NCI-H1417 (cell line): ENCODE data around the gene PGS1.
"Not testable (repeated sequence)": the region's sequence is repeated elsewhere in the genome, so short reads cannot be mapped to it uniquely, and the experiment has no call there.

Source experiments
- DNase-seq, 3 experiments: peaks; one replicate each; lab custom pipeline; 2025; lab: John Stamatoyannopoulos, UW

The PGS1 gene, protein sequence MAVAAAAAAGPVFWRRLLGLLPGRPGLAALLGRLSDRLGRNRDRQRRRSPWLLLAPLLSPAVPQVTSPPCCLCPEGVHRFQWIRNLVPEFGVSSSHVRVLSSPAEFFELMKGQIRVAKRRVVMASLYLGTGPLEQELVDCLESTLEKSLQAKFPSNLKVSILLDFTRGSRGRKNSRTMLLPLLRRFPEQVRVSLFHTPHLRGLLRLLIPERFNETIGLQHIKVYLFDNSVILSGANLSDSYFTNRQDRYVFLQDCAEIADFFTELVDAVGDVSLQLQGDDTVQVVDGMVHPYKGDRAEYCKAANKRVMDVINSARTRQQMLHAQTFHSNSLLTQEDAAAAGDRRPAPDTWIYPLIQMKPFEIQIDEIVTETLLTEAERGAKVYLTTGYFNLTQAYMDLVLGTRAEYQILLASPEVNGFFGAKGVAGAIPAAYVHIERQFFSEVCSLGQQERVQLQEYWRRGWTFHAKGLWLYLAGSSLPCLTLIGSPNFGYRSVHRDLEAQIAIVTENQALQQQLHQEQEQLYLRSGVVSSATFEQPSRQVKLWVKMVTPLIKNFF

DNA sequence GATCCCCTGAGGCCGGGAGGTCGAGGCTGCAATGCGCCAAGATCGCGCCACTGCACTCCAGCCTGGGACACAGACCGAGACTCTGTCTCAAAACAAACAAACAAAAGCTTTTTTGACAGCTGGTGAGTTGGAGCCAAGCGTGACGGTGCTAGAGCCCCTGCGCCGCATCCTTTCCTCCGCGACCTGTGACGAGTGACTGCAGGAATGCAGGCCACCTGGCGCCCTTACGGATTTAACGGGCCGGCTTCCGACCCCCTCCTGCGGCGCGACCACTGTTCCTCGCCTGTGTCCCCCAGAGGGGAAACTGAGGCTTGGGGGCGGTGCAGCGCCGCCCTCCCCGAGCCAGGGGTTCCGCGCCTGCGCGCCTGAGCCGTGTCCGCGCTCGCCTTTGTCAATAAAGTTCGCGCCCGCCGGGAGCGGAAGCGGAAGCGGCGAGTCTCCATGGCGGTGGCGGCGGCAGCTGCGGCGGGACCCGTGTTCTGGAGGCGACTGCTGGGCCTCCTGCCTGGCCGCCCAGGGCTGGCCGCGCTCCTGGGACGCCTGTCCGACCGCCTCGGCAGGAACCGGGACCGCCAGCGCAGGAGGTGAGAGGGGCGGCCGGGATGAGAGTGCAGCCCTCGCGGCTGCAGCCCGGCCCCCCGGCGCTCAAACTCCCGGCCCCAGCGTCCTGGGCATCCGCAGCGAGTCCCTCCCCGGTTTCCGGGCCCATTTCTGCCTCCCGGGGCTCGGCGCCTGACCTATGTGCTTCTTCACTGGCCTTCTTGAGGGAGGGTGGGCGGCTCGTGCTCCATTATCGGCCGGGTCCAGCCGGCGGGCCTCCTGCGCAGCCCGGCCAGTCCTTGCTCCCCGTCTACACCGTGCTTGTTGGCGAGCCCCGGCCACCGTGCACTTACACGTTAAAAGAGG, at the start of gene PGS1:
TSS of gene PGS1 (plus strand) at position 425 of the 906 bp plus-strand sequence. CDS start at position 442, 17 bp downstream.
- DNase-seq: peak; percentile 77 to 81 (median 78)

DNA sequence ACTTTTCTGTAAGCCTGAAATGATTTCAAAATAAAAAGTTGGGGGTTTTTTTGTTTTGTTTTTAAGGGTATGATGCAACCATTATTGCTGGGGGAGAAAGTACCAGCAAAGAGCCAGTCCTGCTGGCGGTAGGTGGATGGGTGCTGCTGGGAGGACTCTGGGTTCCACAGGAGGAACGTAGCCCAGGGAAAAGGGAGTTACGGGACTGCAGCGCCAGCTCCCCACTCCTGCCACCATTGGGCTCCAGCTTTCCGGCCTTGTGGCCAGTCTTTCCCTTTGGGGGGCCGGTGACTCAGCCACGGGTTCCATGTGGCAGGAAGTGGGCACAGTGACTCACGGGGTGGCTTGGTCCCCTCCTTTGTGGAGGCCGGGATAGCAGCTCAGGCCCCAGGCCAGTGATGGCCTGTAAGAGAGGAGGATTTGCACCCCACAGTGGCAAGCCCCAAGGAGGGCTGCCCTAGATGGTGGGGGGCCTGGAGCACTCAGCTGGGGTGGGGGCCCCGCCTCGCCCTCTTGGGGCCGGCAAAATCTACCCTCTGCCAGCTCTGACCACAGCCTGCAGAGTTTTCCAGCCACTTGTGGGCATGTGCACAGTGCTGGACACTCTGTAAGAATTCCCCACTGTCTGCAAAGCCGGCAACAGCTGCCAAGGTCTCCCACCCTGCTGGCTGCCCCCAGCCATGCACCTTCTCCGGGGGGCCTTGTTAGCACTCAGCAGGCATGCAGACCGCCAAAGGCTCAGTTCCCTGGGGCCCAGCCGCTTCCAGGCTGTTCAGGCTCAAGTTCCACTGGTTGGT, 49.0 kb upstream of the PGS1 start:
- no peak for DNase-seq

DNA sequence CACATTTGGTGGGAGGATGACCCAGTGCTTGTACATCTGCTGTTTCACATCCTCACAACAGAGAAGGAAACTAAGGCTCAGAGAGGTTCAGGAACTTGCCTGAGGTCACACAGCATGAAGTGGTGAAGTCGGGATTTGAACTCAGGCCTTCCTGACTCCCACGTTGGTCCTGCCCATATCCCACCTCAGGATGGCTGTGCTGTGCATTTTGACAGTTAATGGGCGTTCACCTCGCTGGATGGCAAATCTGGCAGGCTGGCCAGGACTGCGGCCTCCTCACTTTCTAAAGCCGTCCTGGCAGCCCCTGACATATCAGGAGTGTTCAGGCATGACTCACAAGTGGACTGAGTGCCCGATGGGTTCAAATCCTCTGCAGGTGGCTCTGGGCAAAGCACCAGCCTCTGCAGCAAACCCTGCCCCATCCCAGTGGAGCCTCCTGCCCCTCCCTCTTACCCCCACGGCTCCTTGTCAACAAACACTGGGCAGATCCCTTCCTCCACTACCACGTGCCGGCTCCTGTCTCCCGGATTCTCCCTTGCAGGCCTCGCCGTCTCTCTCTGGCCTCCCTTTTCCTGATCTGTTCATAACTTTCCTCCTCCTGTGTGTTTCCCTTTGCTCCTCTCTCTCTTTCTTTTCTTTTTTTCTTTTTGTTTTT, 47.8 kb upstream of the PGS1 start:
- DNase-seq: no peak

DNA sequence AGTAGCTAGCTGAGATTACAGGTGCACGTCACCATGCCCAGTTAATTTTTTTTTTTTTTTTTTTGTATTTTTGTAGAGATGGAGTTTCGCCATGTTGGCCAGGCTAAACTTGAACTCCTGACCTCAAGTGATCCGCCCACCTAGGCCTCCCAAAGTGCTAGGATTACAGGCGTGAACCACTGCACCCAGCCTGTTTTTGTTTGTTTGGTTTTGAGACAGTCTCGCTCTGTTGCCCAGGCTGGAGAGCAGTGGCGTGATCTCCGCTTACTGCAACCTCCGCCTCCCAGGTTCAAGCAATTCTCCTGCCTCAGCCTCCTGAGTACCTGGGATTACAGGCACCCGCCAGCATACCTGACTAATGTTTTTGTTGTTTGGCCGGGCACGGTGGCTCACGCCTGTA, 47.1 kb upstream of the PGS1 start:
- DNase-seq: not testable (repeated sequence)

DNA sequence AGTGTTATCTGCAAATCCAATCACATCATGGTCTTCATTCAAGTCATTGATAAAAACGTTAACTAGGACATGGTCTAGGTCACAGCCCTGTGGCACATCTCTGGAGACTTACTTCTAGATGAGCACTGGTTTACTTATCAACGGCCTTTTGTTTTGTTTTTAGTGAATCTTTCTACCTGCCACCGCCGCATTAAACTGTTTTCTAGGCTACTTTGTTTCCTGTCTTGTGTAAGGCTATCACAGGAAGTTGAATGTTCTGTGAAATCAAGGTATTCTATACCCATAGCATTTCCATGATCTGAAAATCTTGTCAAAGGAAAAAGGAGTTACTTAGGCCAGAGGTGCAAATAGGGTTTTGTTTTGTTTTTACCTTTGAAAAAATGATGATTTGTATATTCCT, 45.5 kb upstream of the PGS1 start:
- no peak for DNase-seq

DNA sequence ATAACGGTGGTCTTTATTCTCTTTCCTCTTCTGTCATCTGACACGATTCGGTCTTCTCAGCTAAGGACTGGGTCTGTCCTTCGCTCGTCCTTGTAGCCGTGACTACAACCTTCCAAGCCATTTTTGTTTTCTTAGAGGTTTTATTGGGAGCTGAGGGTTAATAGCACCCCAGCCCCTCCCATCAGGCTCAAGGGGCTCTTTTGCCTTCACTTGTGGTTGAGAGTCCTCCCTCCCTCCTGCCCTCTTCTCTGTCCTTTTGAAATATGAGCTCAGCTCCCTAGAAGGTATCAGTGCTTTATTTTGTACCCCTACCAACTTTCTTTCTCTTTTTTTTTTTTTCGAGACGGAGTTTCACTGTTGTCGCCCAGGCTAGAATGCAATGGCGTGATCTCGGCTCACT, 43.2 kb upstream of the PGS1 start:
- peak in 1 of 3 experiments; percentile 67 for DNase-seq

DNA sequence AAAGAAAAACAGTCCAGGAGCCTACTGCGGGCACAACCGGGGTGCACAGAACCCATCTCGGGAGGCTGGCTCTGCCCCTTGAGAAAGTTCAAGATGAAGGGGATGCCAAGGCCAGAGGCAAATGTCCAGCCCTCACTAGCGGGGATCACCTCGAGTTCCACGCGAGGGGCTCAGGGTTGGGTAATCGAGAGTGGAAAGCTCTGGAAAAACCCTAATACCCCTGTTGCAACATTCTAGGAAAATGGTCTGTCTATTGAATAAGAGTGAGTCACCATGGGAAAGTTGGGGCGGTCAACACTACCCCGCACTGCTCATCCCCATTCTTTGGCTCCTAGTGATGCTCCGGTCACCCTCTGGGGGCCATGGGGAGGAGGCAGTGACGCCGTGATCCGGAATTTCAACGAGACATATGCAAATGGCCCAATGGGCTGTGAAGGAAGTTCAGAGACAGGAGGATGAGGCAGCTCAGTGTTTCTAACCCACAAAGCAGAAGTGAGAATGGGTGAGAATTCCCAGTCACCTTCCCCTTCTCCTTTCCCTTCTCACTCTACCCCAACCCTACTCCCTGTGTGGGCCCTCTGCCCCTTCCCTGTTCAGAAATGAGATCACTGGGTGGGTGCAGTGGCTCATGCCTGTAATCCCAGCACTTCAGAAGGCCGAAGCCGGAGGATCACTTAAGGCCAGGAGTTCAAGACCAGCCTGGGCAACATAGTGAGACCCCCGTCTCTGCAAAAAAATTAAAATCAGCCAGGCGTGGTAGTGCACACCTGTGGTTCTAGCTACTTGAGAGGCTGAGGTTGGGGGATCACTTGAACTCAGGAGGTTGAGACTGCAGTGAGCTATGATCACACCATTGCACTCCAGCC, 41.0 kb upstream of the PGS1 start:
- DNase-seq: no peak

DNA sequence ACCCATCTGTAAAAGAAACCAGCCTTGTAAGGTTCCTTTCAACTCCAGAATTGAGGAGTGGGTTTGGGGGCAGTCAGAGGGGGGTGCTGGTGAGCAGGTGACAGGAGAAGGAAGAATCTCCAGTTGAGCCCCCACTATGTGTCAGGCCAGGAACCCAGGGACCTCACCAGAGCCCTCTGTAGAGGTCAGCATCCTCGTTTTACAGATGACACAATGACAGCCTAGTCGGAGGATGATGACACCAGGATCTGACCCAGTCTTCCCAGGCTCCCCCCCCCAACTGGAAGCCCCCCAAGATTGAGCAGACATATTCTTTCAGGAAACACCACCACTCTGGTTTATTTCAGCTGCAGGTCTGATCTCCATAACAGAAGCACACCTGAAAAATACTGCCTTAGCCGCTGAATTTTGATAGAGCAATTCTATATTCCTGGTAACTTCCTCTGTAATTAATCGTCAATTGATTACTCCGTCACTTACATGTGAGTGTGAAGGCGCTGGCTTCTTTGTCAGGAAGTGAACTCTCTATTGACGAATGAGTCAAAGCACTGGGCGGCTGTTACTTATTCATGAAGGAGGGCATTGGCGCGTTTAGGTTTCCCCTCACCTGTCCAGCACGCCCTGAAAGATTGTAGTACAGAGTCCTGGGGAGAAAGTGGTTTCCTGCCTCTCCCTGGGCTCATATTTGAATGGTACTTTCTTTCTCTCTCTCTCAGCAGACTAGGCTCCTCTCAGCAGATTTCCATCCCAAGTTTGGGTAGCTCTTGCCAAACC, 39.8 kb upstream of the PGS1 start:
- DNase-seq: peak in 1 of 3 experiments; percentile 37

DNA sequence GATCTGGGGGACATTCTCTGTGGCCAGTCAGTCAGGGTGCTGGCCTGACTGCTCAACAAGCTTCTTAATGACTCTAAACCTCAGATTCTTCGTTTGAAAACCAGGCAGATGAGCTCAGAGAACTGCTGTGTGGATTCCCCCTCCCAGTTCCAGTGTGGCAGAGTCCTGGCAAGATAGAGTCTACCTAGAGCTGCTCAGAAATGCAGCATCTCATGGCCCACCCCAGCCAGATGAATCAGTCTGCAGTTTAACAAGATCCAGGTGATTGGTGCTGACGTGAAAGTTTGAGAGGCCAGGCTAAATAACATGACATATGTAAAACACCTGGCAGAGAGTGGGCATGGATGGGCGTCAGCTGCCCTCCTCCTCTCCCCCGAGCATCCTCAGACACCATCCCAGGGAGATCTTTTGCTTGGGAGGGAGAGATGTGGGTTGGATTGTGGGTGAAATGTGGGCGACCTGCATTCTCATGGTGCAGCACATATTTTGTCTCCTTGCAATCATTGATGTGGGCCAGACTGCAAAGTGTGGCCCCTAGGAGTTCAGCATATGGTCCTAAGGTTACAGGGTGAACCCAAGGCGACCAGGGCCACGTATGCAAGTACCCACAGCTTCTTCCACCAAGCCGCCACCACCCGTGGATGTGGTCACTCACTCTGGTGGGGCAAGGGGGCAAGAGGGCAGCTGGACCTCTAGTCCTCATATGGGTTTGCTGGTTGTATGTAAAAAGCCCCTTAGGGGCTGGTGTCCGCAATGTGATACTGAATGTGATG, 38.1 kb upstream of the PGS1 start:
- no peak for DNase-seq

DNA sequence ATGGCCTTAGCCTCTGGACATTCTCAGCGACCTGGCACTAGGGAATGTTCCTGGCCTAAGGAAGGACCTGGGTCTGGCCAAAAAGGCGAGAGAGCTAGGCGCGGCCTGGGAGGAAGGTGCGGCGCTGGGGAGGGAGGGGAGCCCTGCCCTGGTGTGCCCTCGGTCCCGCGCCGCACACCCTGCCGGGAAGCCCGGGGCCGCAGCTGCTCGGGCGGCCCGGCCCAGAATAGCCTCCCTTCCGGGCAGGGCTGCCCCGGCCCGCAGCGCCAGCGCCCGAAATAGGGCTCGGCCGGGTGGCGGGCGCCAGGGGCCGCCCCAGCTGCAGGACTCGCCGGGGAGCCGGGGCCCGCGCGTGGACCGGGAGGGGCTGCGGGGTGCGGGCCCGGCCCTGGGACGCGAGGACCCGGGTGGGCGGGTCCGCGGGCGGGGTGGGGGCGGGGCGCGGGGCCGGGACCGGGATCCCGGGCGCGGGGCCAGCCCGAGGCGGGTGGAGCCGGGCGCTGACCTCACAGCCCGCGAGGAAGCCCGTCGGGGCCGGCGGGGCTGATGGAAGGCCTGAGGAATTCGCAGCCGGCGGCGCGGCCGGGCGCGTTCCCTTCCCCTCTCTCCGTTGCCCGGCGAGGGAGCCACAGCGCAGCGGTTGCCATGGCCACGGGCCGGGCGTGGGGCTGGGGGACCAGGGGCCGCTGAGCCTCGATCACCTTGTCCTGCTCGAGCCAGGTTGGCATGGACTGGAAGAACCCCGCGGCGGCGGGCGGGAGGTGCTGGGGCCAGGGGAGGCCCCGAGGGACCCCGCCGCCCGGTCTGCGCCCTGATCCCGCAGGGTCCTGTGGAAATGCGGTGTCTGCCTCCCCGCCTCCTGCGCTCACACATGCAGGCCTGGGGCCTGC, 36.6 kb upstream of the PGS1 start:
- peak in 2 of 3 experiments; percentile 11 to 38 for DNase-seq

DNA sequence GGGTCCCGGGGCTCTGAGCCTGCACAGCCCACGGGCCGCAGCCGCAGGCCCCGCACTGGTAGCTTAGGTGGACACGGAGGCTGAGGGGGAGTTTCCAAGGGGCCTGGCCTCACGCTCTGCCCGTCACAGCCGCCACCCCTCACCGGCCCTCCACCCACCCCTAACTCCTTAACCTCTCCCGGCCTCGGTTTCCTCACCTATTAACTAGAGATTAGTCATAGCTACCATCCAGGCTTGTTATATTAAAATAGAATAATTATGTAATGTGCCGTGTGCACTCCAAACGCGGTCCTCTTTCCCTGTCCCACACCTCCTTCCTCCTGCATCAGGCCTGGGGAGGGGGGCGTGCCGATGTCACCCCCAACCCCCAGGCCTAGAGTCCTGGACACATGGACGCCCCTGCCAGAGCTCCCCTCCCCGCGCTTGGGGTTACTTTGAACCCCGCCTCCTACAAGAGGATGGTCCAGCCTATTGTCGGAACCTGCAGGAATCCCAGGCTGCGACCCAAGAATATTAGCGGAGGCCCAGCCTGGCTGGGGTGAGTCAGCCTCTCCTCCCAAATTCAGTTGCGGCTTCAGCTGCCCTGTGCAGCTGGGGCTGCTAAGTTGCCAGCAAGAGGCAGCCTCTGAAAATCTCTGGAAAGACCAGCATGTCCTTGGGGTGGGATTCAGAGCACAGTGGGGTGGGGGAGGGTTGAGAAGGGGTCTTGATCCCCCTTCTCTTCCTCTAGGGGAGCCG, 35.8 kb upstream of the PGS1 start:
- no peak for DNase-seq

DNA sequence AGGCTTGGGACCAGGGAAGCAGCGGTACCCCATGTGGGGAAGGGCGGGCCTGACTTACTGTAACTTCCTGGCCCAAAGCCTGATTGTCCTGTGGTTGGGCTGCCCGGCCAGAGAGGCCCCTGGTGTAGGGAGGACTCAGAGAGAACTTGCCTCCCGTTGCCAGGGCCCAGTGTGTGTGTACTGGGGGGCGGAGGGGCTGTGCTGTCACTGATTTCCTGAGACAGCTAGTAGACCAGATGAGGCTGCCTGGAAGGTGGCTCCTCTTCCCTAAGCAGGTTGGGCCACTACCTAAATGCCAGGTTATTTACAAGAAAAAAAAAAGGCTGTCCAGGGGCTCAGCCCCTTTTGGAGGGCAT, 35.3 kb upstream of the PGS1 start:
- no peak for DNase-seq

DNA sequence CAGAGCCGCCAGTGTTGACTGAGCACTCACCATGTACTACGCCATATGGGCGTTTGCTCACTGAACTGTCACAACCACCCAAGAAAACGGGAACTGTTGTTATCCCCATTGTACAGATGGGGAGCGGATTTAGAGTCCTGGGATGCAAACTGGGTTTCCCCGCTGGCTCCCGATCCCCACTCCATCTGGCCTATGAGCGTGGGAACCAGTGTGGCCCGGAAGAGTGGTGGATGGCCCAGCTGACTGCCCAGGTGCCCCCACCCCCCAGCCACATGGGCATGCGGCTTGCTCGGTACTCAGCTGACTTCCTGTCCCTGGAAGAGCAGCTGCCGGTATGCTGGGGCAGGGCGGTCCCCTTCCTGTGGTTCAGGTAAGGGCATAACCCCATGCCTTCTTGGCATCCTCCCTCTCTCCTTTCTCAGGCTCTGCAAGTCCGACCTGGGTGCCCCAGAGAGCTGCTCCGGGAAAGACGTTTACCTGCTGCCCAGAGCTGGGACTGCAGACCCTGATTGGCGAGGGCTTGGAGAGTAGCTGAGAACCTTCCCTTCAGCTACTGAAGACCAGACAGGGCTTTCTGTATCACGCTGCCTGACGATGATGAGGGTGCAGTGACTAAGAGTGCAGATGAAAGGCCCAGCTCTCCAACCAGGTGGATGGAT, 34.8 kb upstream of the PGS1 start:
- no peak for DNase-seq

DNA sequence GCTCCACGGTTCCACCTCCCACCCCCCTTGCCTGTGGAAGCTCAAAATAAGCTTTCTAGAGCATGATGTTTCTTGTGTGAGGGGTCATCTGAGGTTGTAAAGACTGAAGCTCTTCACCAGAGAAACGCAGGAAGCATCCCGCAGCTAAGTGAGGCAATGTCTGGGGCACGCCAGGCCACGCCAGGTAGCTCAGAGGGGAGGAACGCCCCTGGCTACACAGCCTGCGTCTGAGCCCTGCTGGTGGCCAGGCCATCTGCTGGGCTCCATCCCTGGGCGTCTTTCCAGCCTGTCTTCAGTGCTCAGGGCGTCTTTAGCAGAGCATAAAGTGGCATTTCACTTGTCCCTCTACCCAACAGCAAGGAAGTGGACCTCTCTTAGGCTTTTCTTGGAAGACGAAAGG, 33.8 kb upstream of the PGS1 start:
- DNase-seq: no peak

DNA sequence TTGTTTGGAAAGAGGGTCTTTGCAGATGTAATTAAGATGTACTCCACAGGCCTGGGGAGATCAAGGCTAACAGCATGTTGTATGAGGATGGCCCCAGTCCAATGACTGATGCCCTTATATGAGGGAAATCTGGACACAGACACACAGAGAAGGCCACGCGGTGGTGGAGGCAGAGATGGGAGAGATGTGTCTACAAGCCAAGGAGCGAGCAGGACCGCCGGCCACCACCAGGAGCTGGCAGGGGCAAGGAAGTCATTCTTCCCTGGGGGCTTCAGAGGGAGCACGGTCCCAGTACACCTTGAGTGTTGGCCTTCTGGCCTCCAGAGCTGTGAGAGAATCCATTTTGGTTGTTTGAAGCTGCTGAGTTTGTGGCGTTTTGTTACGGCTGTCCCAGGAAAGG, 33.3 kb upstream of the PGS1 start:
- DNase-seq: no peak

DNA sequence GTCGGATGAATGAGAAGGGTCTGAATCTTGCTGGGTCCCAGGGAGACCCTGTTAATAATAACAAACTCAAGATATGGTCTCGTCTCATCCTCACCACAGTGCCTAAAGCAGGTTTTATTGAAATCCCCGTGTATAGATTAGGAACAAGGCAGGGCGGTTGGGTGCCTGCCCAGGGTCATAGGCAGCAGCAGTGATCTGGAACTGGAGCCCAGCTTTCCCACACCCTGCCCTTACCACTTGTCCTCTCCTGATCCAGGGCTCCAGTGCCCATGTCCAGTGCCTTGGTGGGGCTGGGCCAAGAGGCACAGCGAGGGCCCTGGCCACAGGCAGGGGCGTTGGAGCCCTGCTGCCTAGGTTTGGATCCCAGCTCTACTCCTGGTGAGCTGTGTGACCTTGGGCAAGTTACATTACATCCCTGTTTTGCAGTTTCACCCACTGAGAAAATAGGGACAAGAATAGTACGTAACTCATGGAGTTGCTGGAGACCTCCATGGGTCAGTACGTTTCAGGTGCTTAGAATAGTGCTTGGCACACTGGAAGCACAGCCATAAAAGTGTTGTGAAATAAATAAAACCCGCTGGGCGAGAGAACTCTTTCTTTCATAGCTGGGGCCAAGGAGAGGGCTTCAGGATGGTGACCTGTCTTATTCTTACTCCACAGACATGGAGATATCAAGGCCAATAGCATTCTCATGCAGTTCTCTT, 32.5 kb upstream of the PGS1 start:
- no peak for DNase-seq
